Measurements from ENCODE around the gene CLIP1.
"Not testable (repeated sequence)": the region's sequence is repeated elsewhere in the genome, so short reads cannot be mapped to it uniquely, and the experiment has no call there.

CLIP1 gene

GRCh38 chr12:122309564-122310121, 112.8 kb downstream of the CLIP1 start:
- DNase-seq, result no peak

- no peak for DNase-seq
Observed at GRCh38 chr12:122308811-122309210, 113.7 kb downstream of the CLIP1 start.

- no peak for DNase-seq
Observed at GRCh38 chr12:122306407-122306806, 116.1 kb downstream of the CLIP1 start.

- no peak for DNase-seq
Observed at GRCh38 chr12:122304924-122305323, 117.5 kb downstream of the CLIP1 start.

DNA sequence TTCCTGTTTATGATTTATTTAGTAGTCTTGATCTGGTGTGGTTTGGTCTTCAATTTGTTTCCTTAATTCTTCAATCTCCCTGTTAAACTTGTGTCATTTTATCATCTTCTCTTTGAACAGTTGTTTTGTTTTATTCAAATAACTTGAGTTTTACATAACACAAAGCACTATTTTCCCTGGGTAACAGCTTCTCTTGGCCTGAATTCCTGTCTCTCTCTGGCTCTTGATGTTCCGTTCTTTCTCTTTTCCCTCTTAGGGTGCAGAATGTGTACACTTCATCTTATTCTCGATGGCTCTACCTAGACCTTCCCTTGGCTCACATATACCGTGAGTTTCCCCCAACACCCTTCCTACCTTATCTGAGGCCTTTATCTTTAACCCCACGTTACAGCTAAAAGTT, 119.4 kb downstream of the CLIP1 start:
- DNase-seq, result no peak

DNA sequence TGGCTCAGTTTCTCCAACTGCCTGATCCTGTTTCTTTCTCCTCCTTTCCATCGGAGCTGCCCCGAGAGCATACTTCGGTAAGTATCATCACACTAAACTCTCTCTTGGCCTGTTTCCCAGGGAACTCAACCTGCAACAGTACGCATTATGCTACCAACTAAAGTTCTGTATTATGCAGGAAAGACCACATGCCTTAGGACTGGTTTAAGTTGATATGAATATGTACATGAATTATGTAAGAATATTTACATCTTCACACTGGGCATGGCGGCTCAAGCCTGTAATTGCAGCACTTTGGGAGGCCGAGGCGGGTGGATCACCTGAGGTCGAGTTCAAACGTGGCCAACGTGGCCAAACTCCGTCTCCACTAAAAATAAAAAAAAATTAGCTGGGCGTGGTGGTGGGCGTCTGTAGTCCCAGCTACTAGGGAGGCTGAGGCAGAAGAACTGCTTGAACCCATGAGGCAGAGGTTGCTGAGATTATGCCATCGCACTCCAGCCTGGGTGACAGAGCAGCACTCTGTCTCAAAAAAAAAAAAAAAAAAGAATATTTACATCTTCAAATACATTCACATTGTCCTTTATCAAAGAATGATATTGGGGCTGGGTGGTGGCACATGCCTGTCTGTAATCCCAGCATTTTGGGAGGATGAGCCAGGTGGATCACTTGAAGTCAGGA, 124.3 kb downstream of the CLIP1 start:
- no peak for DNase-seq

- DNase-seq, result no peak
Observed at GRCh38 chr12:122297494-122297893, 125.0 kb downstream of the CLIP1 start.

GRCh38 chr12:122295877-122296276, 126.6 kb downstream of the CLIP1 start:
- DNase-seq, result no peak

DNA sequence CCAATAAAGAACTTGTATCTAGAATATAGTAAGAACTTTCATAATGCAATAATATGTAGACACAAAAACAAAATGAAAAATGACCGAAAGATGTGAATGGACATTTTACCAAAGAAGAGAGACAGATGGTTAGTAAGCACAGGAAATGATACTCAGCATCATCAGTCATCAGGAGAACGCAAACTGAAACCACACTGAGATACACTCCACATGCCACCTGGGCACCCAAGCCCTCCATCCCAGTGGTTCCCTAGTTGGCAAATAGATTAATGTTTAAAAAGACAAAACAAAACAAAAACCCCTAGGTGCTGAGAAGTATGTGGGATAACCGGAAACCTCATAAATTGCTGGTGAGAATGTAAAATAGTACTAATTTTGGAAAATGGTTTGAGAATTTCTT, 129.4 kb downstream of the CLIP1 start:
- DNase-seq, result no peak

DNA sequence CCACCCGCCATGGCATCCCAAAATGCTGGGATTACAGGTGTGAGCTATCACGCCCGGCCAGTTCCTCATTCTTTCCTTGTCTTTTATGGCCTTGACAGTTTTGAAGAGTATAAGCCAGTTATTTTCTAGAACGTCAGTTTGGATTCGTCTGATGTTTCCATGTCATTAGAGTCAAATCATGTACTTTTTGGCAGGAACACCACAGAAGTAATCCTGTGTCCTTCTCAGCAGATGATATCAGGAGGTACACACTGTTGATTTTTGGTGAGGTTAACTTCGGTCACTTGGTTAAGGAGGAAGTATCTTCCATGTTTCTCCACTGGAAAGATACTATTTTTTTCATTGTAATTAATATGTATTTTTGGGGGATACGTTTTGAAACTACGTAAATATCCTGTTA, 131.0 kb downstream of the CLIP1 start:
- no peak for DNase-seq

DNA sequence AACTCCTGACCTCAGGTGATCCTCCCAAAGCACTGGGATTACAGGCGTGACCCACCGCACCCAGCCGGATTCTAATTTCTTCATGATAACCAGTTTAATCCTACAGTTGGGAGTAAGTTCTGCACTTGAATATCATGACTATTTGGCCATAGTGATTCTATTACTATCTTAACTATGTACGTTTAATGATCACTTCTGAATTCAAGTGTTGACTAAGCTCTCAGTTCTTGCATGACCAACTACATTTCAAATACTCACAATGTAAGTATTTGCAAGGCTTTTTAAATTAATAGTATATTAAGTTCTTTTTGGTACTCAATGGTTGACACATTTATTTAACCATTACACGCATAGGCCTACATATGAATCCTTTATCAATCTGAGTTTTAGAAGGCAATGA, 138.8 kb downstream of the CLIP1 start:
- DNase-seq, result no peak

DNA sequence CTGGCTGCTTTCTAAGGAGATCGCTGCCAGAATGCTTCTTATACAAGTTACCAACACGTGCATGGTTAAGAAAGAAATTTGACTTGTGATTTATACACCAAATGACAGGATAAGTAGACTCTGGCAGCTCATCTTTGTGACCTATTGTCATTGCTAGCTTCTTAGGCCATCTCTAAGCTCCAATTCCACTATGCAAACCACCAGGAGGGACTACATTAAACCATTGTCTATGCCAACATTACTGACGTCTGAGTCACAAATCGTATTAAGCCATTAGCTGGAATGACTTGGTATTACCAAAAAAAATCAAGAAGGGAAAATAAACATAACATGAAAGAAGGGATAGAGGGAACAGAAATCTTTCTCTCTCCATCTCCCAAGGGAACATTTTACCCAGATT, 140.4 kb downstream of the CLIP1 start:
- no peak for DNase-seq

- no peak for DNase-seq
Observed at GRCh38 chr12:122276242-122276641, 146.2 kb downstream of the CLIP1 start.

- DNase-seq, result no peak
Observed at GRCh38 chr12:122275459-122275858, 147.0 kb downstream of the CLIP1 start.

DNA sequence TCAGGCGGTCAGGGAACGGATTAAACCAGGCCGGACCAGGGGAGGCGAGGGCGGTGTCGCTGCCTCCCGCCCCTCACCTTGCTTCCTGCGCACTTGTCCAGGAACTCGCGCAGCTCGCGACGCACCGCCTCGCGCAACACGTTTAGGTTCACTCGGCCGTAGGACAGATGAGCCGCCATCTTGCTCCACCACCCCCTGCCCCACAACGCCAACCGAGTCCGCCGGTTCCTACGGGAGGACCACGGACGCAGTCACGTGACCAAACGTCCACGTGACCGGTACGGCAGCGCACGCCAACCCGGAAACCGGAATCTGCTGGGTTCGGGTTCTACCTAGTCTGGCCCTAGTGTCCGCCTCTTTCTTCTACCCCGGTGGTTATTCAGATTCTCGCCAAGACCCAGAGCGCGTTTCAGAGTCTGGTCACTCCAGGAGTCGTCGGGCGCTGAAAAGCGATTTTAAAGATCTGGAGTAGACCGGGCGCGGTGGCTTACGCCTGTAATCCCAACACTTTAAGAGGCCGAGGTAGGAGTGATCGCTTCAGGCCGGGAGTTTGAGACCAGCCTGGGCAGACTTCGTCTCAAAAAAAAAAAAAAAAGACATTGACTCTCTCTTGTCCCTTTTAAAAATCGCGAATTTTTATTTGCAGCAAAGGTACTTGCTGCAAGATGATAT, 156.1 kb downstream of the CLIP1 start, which contains the start of gene VPS33A:
TSS of gene VPS33A (minus strand) at position 265 of the 672 bp plus-strand sequence. CDS start at position 179, 86 bp downstream.
- DNase-seq, result peak; percentile 98

GRCh38 chr12:122265886-122266229, 156.6 kb downstream of the CLIP1 start:
- DNase-seq, result no peak

DNA sequence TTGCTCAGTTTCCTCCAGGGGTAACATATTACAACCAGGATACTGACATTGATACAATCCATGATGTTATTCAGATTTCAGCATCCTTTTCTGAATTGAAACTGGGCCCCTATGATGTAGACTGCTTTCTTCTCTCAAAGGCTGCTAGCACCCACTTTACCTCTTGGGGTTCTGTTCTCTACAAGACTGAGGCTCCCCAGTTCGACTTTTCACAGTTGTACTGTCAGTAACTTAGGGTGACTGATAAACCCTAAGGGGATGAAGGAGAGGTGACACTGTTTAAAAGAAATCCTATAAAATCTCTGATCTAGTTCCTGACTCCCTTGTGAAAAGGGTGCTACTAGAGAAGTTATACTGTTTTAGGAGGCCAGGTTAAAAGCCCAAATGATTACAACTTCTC, 157.0 kb downstream of the CLIP1 start:
- DNase-seq, result no peak

GRCh38 chr12:122260735-122261134, 161.7 kb downstream of the CLIP1 start:
- DNase-seq, result not testable (repeated sequence)

GRCh38 chr12:122258939-122259338, 163.5 kb downstream of the CLIP1 start:
- not testable (repeated sequence) for DNase-seq

- not testable (repeated sequence) for DNase-seq
Observed at GRCh38 chr12:122258462-122258861, 164.0 kb downstream of the CLIP1 start.

DNA sequence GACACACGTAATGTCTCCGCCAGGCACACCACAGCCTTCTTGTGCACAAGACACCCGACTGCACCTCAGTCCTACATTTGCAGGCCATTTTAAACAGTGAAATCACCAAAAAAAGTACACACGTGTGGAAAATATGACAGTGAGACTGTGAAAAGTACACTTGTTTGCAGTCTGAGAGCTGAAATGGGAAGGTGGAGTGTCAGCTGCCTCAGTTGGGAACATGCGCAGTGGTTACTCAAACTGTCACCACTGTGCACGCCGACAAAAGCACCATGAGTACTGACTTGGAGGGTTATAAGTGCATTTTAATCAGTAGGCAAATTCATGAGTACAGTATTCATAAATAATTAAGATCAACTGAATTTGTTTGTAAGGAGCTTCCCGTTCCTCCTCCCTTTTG, 171.9 kb downstream of the CLIP1 start:
- no peak for DNase-seq

DNA sequence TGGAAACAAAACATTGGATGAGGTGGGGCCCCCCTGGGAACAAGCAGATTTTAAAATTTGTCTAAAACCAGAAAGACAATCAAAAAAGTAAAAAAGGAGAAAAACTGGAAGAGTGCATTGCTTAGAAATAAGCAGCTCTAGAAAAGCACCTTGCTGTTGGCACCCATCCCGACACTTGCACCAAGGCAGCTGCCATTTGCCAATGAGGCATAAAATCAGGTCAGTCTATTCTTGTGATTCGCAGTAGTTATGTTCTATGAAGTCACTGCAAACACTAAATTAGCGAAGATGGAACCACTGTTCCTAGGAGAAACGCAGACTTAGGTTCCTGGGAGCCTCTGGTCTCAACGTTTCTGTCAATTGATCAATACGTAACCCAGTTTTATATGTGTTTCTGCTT, 172.4 kb downstream of the CLIP1 start:
- peak; percentile 4 for DNase-seq

DNA sequence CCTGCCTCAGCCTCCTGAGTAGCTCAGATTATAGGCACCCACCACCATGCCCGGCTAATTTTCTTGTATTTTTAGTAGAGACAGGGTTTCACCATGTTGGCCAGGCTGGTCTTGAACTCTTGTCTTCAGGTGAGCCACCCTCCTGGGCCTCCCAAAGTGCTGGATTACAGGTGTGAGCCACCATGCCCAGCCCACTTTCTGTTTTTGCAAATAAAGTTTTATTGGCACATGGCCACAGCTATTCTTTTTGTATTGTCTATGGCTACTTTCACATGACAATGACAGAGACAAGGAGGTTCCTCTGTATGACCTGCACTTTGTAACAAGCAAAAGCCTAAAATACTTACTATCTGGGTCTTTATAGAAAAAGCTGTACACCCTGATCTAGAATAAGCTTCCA, 176.9 kb downstream of the CLIP1 start:
- DNase-seq, result no peak
